K562 (cell line): ENCODE results near the gene CPTP. TPM values are rescaled to one million over a fixed set of nuclear protein-coding genes. Genes with fewer than 3 reads are reported as not detected.
A peak's percentile ranks its signal among the peaks of the same experiment; 100 is the strongest.

Experiments
- ATAC-seq: fragments of 200-7000 bp; cut with Tn5 transposase; 3 replicates; pipeline ENCODE4 v1.9.1; 2020; ENCODE audit warnings: moderate library complexity
- BruUV-seq: library from RNA; stranded (reverse); fragments of 400-500 nt; replicated peaks from 2 replicates; lab custom pipeline; 2021; lab: Mats Ljungman, UMichigan
- CTCF ChIA-PET: fragments of 300-600 bp; formaldehyde crosslinking; extraction: SDS; loops from one replicate; lab custom pipeline; 2021; ENCODE audit warnings: low intra/inter-chr PET ratio; lab: Yijun Ruan, JAX
- POLR2A ChIA-PET: fragments of 300-600, 350-650 bp; sonication (Branson Sonifier 250); formaldehyde crosslinking; extraction: SDS; loops from one replicate; lab custom pipeline; 2021; ENCODE audit warnings: antibody characterized with exemption, inconsistent platforms; lab: Yijun Ruan, JAX
- DNase-seq, 4 experiments: peaks; one replicate each; pipeline versions ENCODE4 v3.0.0 to v3.0.0-alpha.2; 2011 to 2018; ENCODE audit warnings: low spot score in 3 of 4, mixed read lengths in 3 of 4; ENCODE audit errors: extremely low read depth in 1 of 4
- FAIRE-seq: peaks from 2 replicates; lab custom pipeline; 2011; peaks lifted over from hg19 to GRCh38; lab: Jason Lieb, UNC
- H2AFZ ChIP-seq: 2 replicates; pipeline ENCODE4 v1.6.0; 2011; ENCODE audit warnings: low read depth, low read length, control low read depth, inconsistent platforms
- H3K27ac ChIP-seq: fragments of 200-600 bp; 3 replicates; pipeline ENCODE4 v1.8.0; 2011; ENCODE audit warnings: low read depth, mild to moderate bottlenecking, control low read depth, inconsistent platforms, low read length, moderate library complexity, mixed read lengths; ENCODE audit errors: extremely low read depth
- H3K27me3 ChIP-seq, 2 experiments: fragments of 300-600 bp in 1 of 2; 2 replicates in 1 of 2; 3 replicates in 1 of 2; pipeline versions ENCODE4 v1.6.0 to v1.8.0; 2011; ENCODE audit warnings: inconsistent platforms in 2 of 2, low read length in 2 of 2, mild to moderate bottlenecking in 1 of 2, mixed read lengths in 1 of 2, moderate library complexity in 1 of 2; ENCODE audit not compliant: control insufficient read depth in 2 of 2, insufficient read depth in 2 of 2
- H3K36me3 ChIP-seq: fragments of 300-600 bp; 3 replicates; pipeline ENCODE4 v1.8.0; 2011; ENCODE audit warnings: mild to moderate bottlenecking, low read length, inconsistent platforms; ENCODE audit not compliant: control insufficient read depth, insufficient read depth
- H3K4me1 ChIP-seq, 2 experiments: fragments of 200-600 bp in 1 of 2; replicated peaks in 1 of 2; 2 replicates in 1 of 2; 3 replicates in 1 of 2; pipeline versions ENCODE4 v1.5.1 to v1.8.0; 2011; ENCODE audit warnings: inconsistent platforms in 2 of 2, low read length in 2 of 2, mild to moderate bottlenecking in 1 of 2, mixed read lengths in 1 of 2, moderate library complexity in 1 of 2; ENCODE audit not compliant: control insufficient read depth in 2 of 2, insufficient read depth in 2 of 2
- H3K4me2 ChIP-seq: 2 replicates; pipeline ENCODE4 v1.6.1; 2011; ENCODE audit warnings: low read length, control low read depth, inconsistent platforms, mixed read lengths; ENCODE audit not compliant: insufficient read depth
- H3K4me3 ChIP-seq: fragments of 200-600 bp; sonication (generic), shearing (Covaris generic); 2 replicates; pipeline ENCODE4 v1.5.1; 2016; ENCODE audit warnings: control low read depth, inconsistent platforms
- H3K79me2 ChIP-seq: fragments of 200-600 bp; 3 replicates; pipeline ENCODE4 v1.8.0; 2011; ENCODE audit warnings: low read length, inconsistent platforms; ENCODE audit not compliant: control insufficient read depth, insufficient read depth
- H3K9ac ChIP-seq, 2 experiments: 2 replicates each; pipeline versions ENCODE4 v1.6.0 to v1.6.1; 2011; ENCODE audit warnings: low read depth in 2 of 2, low read length in 2 of 2, control low read depth in 1 of 2, inconsistent platforms in 1 of 2, mild to moderate bottlenecking in 1 of 2, mixed read lengths in 1 of 2; ENCODE audit not compliant: insufficient read depth in 1 of 2
- H3K9me1 ChIP-seq: one replicate; pipeline ENCODE4 v1.6.0; 2011; ENCODE audit warnings: inconsistent platforms, mild to moderate bottlenecking, low read length, moderate library complexity; ENCODE audit not compliant: control insufficient read depth, insufficient read depth
- H3K9me3 ChIP-seq: replicated peaks from 2 replicates; pipeline ENCODE4 v1.5.1; 2011; ENCODE audit warnings: low read depth, low read length, inconsistent platforms; ENCODE audit not compliant: control insufficient read depth, insufficient read depth
- H4K20me1 ChIP-seq: replicated peaks from 2 replicates; pipeline ENCODE4 v1.6.1; 2011; ENCODE audit warnings: low read length, inconsistent platforms, mixed read lengths; ENCODE audit not compliant: control insufficient read depth, insufficient read depth
- FIP1L1 ChIP-seq: fragments of 200-400 bp; formaldehyde crosslinking; IDR thresholded peaks from 2 replicates; pipeline ENCODE4 v1.6.1; 2018; ENCODE audit warnings: mild to moderate bottlenecking, low read depth, low read length; ENCODE audit not compliant: poor library complexity, severe bottlenecking
- IRF2 ChIP-seq: sonication (generic); formaldehyde crosslinking; IDR thresholded peaks from 2 replicates; pipeline ENCODE4 v1.8.1; 2022; ENCODE audit warnings: mild to moderate bottlenecking, missing genetic modification reagents
- JUN ChIP-seq, 2 experiments: sonication (generic) in 1 of 2; formaldehyde crosslinking in 1 of 2; IDR thresholded peaks; 2 replicates each; pipeline versions ENCODE4 v1.6.1 to v1.8.0; 2012 to 2022; ENCODE audit warnings: borderline replicate concordance in 2 of 2, mild to moderate bottlenecking in 2 of 2, improper control_type of control experiment in 1 of 2, low read depth in 1 of 2, low read length in 1 of 2, missing genetic modification reagents in 1 of 2
- MLX ChIP-seq, 2 experiments: fragments of 450-650 bp in 1 of 2; sonication (generic) in 1 of 2; formaldehyde crosslinking; conservative IDR thresholded peaks; 2 replicates each; pipeline versions ENCODE4 v1.4.0 to v1.8.1; 2020 to 2022; ENCODE audit warnings: mild to moderate bottlenecking in 1 of 2, missing genetic modification reagents in 1 of 2
- MYBL2 ChIP-seq, 2 experiments: fragments of 450-650 bp in 1 of 2; sonication (generic) in 1 of 2; formaldehyde crosslinking in 1 of 2; IDR thresholded peaks; 2 replicates each; pipeline versions ENCODE4 v1.6.1 to v1.8.1; 2017 to 2022; ENCODE audit warnings: borderline replicate concordance in 1 of 2, inconsistent platforms in 1 of 2, low read depth in 1 of 2, mild to moderate bottlenecking in 1 of 2, missing genetic modification reagents in 1 of 2, moderate library complexity in 1 of 2
- PCBP1 ChIP-seq: fragments of 200-400 bp; formaldehyde crosslinking; IDR thresholded peaks from 2 replicates; pipeline ENCODE4 v1.6.1; 2018; ENCODE audit warnings: mild to moderate bottlenecking, low read depth, low read length; ENCODE audit not compliant: poor library complexity, severe bottlenecking
- TGIF2 ChIP-seq: sonication (generic); formaldehyde crosslinking; IDR thresholded peaks from 2 replicates; pipeline ENCODE4 v1.8.1; 2022; ENCODE audit warnings: mild to moderate bottlenecking, missing genetic modification reagents, moderate library complexity
- USF2 ChIP-seq: sonication (generic); formaldehyde crosslinking; IDR thresholded peaks from 2 replicates; pipeline ENCODE4 v1.5.0; 2020; ENCODE audit warnings: missing genetic modification reagents
- ZNF121 ChIP-seq: sonication (generic); formaldehyde crosslinking; conservative IDR thresholded peaks from 2 replicates; pipeline ENCODE4 v1.8.0; 2022; ENCODE audit warnings: missing genetic modification reagents
- ZNF140 ChIP-seq: fragments of 250-450 bp; sonication (Bioruptor Pico); IDR thresholded peaks from 2 replicates; pipeline ENCODE4 v1.8.0; 2021; ENCODE audit warnings: moderate library complexity, mild to moderate bottlenecking, inconsistent platforms
- ZNF311 ChIP-seq: fragments of 250-450 bp; sonication (Bioruptor Pico); IDR thresholded peaks from 2 replicates; pipeline ENCODE4 v1.4.0; 2020; ENCODE audit warnings: mild to moderate bottlenecking, moderate library complexity
- WGBS: fragments of 100-300 bp; shearing (Covaris generic); methylation state at CpG from one replicate; pipeline ENCODE4 v1.1.6; 2016; ENCODE audit warnings: low coverage, mixed read lengths; ENCODE audit not compliant: insufficient coverage; ENCODE audit errors: missing lambda C conversion rate; 5-methylcytosine and 5-hydroxymethylcytosine counted together
- in situ Hi-C: fragments of 300-500 bp; cut with MboI; formaldehyde crosslinking; loops from 4 replicates; pipeline ENCODE4 v1.15.0; 2018; ENCODE audit warnings: inconsistent platforms, mixed read lengths
- intact Hi-C: fragments of 100-400 bp; cut with micrococcal nuclease; formaldehyde crosslinking; loops from 2 replicates; pipeline ENCODE4 v1.14.2; 2022
- polyA plus RNA-seq, 8 experiments: library from polyadenylated mRNA; depleted of rRNA in 4 of 8; stranded (reverse) in 5 of 8; unstranded in 3 of 8; fragments of >200 nt; fragmentation: Nextera tagmentation in 2 of 8; fragmentation: Illumina TruSeq in 1 of 8; extraction: Ambion mirVana in 2 of 8; extraction: Trizol in 1 of 8; gene quantifications; 2 replicates each; pipeline versions ENCODE4 v1.2.1 to v1.2.3, GENCODE V29; 2011 to 2014; ENCODE audit warnings: inconsistent platforms in 1 of 8, missing spikeins in 1 of 8
- total RNA-seq, 7 experiments: library from RNA; depleted of rRNA in 6 of 7; stranded (reverse); fragments of >200 nt in 6 of 7; fragmentation: Illumina TruSeq in 2 of 7; extraction: Trizol in 2 of 7; gene quantifications; 2 replicates each; pipeline versions ENCODE4 v1.2.1 to v1.2.3, GENCODE V29; 2011 to 2021; ENCODE audit warnings: low replicate concordance in 1 of 7
- TF ChIP-seq, protein P1 (sequence below): fragments of 250-450 bp; sonication (Bioruptor Pico); IDR thresholded peaks from 2 replicates; pipeline ENCODE4 v1.9.0; 2021; ENCODE audit warnings: mild to moderate bottlenecking, inconsistent platforms
- TF ChIP-seq, protein P2 (sequence below): IDR thresholded peaks from 2 replicates; pipeline ENCODE4 v1.6.1; 2011; ENCODE audit warnings: borderline replicate concordance, low read depth, mild to moderate bottlenecking, moderate library complexity, low read length; ENCODE audit not compliant: insufficient read depth, poor library complexity, severe bottlenecking

The CPTP gene
- total and polyA plus RNA-seq, 9 of the 15 experiments (the other 6 are each of a cell fraction or from before 2014, with no cell fraction given), result 0.11 to 25.8 (median 3.5) TPM

GRCh38 chr1:1291023-1291528 is 33.5 kb upstream of the CPTP start:
- H3K79me2 ChIP-seq, result no peaks in the 10 kb centered on the region
- intact Hi-C loops (loop anchor here (2.0 to 10.0 kb wide), 2 partner anchors 168 to 306 kb away; partner anchors contain the start of gene PERM1), in situ Hi-C loops (no loop called here)
- no TSS peak for BruUV-seq
- POLR2A ChIA-PET, result interaction anchor here (0.6 to 1.5 kb wide), 10 partner anchors 11 to 312 kb away, joined by 3 to 6 read pairs (median 4); partner anchors contain the start of gene SCNN1D
- H3K27me3 ChIP-seq, result peaks cover 2 to 27% of the 10 kb centered on the region in 2 experiments; a peak in 3 of 5 replicates
- H2AFZ ChIP-seq, result no peak overlapping the region
- peaks cover 5 to 86% of the 10 kb centered on the region in 2 experiments; a peak in 3 of 5 replicates for H3K4me1 ChIP-seq
- no peak overlapping the region for H3K4me2 ChIP-seq
- CTCF ChIA-PET, result interaction anchor here (0.5 to 1.5 kb wide), 4 partner anchors 169 to 387 kb away, joined by 5 to 8 read pairs (median 6); no protein-coding TSS in a partner anchor
- peak overlapping the region in 1 of 2 experiments; percentile 82; a peak in 2 of 4 replicates for H3K9ac ChIP-seq
- H3K27ac ChIP-seq, result no peak overlapping the region
- ATAC-seq (peak; percentile 23), DNase-seq (peak; percentile 47 to 68 (median 63)), FAIRE-seq (peak; percentile 71)
- H3K9me1 ChIP-seq, result peaks cover 8% of the 10 kb centered on the region
- H3K4me3 ChIP-seq, result no peak overlapping the region
- WGBS, result 2% methylated on average over 27 of the region's 28 CpGs
- no peaks in the 10 kb centered on the region for H3K9me3 ChIP-seq
- peaks cover 19% of the 10 kb centered on the region; the same call in 1 of the 2 replicates for H4K20me1 ChIP-seq
- H3K36me3 ChIP-seq, result peaks cover 10% of the 10 kb centered on the region; the same call in 1 of the 3 replicates
- TF ChIP-seq, protein P1, sequence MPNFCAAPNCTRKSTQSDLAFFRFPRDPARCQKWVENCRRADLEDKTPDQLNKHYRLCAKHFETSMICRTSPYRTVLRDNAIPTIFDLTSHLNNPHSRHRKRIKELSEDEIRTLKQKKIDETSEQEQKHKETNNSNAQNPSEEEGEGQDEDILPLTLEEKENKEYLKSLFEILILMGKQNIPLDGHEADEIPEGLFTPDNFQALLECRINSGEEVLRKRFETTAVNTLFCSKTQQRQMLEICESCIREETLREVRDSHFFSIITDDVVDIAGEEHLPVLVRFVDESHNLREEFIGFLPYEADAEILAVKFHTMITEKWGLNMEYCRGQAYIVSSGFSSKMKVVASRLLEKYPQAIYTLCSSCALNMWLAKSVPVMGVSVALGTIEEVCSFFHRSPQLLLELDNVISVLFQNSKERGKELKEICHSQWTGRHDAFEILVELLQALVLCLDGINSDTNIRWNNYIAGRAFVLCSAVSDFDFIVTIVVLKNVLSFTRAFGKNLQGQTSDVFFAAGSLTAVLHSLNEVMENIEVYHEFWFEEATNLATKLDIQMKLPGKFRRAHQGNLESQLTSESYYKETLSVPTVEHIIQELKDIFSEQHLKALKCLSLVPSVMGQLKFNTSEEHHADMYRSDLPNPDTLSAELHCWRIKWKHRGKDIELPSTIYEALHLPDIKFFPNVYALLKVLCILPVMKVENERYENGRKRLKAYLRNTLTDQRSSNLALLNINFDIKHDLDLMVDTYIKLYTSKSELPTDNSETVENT (CRISPR knock-in tag), result peak; percentile 51; the same call in 1 of the 2 replicates
- no peak for TF ChIP-seq MLX (CRISPR knock-in tag; conservative IDR thresholded peaks at IDR 0.05)
- TF ChIP-seq ZNF311 (CRISPR knock-in tag), result no peak
- TF ChIP-seq FIP1L1, result peak; percentile 60
- peak; percentile 10; the same call in 1 of the 2 replicates for TF ChIP-seq USF2 (CRISPR knock-in tag)
- TF ChIP-seq, protein P2, sequence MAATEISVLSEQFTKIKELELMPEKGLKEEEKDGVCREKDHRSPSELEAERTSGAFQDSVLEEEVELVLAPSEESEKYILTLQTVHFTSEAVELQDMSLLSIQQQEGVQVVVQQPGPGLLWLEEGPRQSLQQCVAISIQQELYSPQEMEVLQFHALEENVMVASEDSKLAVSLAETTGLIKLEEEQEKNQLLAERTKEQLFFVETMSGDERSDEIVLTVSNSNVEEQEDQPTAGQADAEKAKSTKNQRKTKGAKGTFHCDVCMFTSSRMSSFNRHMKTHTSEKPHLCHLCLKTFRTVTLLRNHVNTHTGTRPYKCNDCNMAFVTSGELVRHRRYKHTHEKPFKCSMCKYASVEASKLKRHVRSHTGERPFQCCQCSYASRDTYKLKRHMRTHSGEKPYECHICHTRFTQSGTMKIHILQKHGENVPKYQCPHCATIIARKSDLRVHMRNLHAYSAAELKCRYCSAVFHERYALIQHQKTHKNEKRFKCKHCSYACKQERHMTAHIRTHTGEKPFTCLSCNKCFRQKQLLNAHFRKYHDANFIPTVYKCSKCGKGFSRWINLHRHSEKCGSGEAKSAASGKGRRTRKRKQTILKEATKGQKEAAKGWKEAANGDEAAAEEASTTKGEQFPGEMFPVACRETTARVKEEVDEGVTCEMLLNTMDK, result no peak
- peak; percentile 38 for TF ChIP-seq PCBP1
- TF ChIP-seq JUN (IDR thresholded peaks at IDR 0.05; ENCODE audit: borderline replicate concordance, low read depth, low read length), result no peak
- 0 out of 2 replicates have a peak, but pooled peaks have one; percentile 0 for TF ChIP-seq JUN (CRISPR knock-in tag; IDR thresholded peaks at IDR 0.05; ENCODE audit: borderline replicate concordance)
- no peak for TF ChIP-seq IRF2 (CRISPR knock-in tag)
- TF ChIP-seq MYBL2 (IDR thresholded peaks at IDR 0.05; ENCODE audit: low read depth), result no peak
- TF ChIP-seq MYBL2 (CRISPR knock-in tag; IDR thresholded peaks at IDR 0.05; ENCODE audit: borderline replicate concordance), result 0 out of 2 replicates have a peak, but pooled peaks have one; percentile 11
- no peak for TF ChIP-seq ZNF140
- TF ChIP-seq ZNF121 (CRISPR knock-in tag), result no peak
- no peak for TF ChIP-seq TGIF2 (CRISPR knock-in tag)
